Embryonic facial prominence (tissue), 1 donor: ENCODE measurements around the gene CIB4.

Source experiments
- DNase-seq: peaks from one replicate; pipeline ENCODE4 v3.0.0-alpha.2; 2016; ENCODE audit errors: extremely low spot score

Gene CIB4

DNA sequence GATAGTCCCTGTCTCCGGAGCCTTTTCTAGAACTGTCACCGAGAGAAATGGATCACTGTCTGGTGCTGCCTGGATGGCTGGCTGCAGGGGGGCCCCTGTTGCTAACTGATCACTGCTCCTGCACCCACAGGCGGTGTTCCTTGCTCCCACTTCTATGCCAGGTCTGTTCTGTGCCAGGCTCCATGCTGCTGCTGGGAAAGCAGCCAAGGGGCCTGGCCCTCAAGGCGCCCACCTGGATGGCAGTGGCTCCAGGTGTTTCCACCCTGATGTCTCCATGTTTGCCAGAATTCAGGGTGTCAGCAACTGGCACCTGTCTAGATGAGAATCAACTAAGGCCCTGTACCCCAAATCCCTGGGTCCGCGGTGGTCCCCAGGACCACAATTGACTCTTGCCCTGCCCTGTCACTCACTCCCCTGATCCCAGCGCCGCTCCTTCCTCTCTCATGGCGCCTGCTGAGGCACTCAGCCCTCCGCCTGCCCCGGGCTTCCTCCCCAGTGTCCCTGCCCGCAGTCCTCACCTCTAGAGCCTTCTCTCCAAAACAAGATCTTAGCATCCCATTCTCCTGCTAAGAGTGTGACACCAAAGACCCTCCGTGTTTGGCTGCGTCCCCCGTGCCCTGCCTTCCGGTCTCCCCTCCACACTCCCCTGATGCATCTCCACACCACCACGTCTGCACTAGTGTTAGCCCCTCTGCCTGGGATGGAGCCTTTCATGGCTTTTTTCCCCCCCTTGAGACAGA lies 90.7 kb downstream of the CIB4 start:
- DNase-seq: no peak

GRCh38 chr2:26542676-26543505 lies 98.3 kb downstream of the CIB4 start:
- DNase-seq: no peak

DNA sequence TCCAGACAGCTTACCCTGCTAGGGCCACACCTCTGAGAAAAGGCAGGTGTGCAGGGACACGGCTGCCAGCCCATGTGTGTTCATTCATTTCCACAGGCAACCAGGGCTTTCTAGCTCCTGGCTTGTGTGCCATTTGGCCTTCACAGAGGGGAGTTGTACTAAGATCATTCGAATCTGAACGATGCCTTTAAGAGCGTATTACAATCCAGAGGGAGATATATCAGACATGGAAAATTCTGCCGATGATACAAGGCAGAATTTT lies 99.0 kb downstream of the CIB4 start:
- no peak for DNase-seq

- DNase-seq: no peak
Observed at GRCh38 chr2:26541401-26542193, 99.6 kb downstream of the CIB4 start.

DNA sequence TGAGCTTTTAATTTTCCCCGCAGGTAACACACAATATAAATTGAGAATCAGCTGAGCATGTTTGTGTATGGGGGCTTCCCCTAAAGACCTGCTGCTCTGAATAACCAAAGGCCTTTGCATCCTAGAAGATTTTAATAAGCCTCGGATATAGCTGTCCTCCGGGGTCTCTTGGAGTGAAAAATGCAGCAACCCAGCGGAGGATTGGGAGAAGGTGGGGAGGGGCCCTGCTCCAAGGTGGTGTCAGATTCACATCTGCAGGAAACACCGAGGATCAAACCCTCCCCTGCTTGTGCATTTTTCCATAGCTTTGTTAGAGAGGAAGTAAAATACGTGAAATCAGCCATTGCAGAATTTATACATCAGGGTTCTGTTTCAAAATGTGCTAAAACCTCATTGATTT lies 100.2 kb downstream of the CIB4 start:
- no peak for DNase-seq

DNA sequence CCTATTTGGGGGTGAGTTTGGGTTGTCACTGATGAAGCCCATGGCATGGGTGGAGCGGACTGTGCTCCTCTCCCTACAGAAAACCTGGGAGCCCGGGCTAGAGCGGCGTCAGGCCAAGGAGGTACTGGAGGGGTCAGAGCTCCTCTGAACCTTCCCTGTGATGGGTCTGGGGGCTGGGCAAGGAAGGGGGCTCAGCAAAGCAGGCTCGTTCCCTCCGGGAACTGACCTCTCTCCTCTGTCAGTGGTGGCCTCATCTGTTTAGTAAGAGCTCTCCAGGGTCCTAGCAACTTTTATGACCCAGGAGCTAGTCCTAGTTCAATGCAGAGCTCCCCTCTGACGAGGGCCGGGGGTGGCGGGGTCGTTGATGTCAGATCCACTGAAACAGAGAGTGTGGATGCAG lies 100.9 kb downstream of the CIB4 start:
- no peak for DNase-seq

DNA sequence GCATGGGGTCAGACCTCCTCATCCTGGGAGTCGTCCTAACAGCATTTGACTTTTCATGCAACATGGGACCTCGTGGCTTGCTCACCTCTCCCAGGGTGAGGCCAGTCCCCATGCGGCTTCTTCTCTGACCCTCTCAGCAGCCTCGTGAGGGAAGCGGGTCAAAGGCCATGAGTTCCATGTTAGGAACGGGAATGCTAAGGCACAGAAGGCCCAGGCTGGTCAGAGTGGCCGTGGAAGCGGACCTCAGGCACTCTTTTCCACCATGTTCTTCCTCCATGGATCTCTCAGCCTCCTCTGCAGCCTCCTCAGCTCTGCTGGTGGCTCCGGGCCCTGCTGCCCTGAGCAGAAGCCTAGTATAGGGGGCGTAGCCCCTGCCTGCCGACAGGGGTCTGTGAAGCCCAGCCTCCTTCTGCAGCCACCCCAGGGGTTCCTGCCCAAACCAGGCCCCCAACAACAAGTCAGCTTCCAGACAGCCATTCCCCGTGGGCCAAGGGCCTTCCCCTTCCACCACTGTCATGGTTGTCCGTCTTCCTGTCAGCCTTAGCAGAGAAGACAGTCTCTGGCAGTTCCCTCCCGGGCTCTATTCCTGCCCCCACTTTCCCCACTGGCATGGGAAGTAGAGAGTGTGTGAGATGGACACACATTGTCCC lies 103.2 kb downstream of the CIB4 start:
- no peak for DNase-seq

DNA sequence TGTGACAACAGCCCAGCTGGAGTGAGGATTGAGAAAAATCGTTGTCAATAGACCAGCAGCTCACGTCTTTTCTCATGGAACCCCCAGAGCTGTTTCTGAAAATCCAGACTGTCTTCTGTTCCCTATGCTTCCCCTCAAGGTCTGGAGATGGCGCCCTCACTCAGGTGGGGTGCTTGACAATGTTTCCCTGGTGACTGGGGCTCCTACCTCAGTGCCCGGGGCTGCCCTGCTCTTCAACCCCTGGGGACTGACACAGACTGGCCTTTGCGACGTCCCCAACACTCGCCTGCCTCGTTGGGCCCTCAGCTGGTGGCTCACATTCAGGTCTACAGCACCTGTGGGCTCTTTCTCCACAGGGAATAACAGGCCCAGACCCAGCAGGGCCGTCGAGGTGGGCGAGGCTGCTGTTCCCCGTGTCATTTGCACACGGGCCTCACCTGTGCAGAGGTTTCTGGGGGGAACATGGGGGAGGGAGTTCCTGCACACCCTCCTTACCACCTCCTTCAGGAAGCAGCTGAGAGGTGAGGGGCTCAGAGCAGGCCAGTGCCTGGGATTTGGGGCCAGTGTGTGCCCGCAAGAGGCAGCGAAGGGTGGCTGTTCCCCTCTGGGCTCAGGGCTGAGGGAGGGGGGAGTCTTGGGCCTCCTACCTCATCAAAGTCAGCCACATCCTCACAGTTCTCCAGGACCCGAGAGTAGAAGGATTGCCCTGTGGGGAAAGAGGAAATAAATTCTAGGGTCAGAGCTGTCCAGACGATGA lies 103.9 kb downstream of the CIB4 start:
- no peak for DNase-seq

DNA sequence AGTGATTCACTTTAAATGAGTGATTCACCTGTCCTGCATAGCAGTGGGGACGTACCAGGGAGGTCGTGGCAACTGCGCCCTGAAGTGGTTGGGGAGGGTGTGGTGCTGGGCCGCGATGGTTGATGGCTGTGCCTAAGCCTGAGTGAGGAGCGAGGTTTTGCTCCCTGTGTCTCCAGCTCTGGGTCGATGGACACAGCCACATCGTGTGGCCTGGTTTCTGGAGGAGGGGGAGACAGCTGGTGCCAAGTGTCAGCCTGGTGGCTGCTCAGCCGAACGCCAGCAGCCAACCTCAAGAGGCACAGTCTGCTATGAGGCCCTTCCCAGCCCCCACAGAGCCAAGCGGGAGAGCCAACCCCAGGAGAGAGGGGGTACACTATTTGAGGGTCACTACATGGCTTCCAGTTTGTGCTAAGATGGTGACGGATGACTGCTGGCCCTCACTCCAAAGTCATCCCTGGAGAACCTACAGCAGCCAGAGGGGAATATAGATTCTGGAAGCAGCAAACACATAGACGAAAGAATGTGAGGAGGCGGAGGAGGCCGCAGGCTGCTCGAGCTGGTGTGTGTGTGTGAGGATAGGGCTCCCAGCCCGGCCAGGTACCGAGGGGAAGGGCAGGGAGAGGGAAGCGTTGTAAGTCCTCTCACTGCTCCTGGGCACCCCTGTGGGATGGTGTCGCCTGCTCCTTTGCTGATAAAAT lies 104.6 kb downstream of the CIB4 start:
- no peak for DNase-seq

- DNase-seq: no peak
Observed at GRCh38 chr2:26535663-26536275, 105.4 kb downstream of the CIB4 start.

DNA sequence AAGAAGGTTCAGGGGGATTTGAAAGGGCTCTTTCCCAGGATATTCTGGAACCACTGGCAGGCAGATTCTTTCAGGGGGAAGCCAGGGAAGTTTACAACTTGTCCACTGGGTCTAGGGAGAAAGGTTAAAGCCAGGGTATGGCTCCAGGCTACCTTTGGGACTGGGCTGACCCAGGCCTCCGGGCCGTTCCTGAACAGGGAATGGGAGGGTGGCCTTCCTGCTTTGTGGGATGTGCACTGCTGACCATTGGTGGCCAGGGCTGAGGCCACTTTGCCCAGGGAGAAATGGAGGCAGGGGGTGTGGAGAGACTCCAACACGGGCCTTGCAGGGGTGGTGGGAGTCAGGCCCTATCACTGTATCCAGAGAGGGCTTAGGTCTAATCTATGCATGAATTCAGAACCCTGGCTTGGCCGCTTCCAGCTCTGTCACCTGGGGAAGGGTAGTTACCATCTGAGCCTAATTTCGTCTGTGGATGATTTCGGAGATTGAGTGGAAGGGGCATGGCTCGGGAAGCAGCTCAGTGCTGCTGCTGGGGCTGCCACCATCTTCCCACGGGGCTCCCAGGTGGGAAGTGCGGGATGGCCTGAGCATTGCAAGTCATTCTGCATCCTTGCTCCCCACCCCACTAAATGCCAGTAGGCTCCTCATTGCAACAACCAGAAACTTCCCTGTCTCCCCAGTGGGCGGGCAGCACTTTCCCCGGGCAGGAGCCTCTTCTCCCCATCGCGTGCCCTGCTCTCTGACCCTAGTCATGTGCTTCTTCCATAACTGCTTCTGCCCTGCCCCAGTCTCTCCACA lies 106.1 kb downstream of the CIB4 start:
- DNase-seq: no peak

GRCh38 chr2:26534098-26534864 lies 106.9 kb downstream of the CIB4 start:
- DNase-seq: no peak

- no peak for DNase-seq
Observed at GRCh38 chr2:26533661-26534060, 107.5 kb downstream of the CIB4 start.

DNA sequence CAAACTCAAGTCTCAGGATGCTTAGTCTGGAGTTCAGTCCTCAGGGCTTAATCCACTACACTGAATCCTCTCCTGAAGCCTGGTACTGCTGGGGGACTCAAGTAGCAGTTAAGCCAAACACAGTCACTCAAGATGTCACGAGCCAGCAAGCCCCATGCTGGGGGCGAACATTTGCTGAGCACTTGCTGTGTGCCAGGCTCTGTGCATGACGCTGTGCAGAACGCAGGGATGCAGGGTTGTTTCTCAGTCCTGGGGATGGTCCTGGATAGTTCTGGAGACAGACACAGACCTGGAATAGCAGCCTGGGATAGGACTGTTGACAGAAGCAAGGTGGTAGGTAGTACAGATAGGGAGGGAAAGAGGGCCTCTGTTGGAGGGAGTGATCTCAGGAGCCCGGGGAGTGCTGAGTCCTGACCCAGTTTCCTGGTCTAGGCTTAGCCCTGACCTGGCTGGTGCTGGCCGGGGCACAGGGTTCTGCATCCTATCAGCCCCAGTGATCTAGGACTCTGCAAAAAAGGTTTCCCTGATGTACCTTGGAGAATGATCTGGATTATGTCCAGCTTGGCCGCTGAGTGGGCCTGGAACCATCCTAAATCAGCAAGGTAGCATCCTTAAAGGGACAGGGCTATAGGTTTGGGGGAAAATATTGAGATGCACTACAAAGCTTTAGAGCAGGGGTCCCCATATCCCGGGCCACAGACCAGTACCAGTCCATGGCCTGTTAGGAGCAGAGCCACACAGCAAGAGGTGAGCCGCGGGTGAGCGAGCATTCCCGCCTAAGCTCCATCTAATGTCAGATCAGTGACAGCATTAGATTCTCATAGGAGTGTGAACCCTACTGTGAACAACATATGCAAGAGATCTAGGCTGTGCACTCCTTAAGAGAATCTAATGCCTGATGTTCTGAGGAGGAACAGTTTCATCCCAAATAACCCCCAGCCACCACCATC lies 108.6 kb downstream of the CIB4 start:
- no peak for DNase-seq
